Measurements from ENCODE around the gene EEF1A2.

The EEF1A2 gene

DNA sequence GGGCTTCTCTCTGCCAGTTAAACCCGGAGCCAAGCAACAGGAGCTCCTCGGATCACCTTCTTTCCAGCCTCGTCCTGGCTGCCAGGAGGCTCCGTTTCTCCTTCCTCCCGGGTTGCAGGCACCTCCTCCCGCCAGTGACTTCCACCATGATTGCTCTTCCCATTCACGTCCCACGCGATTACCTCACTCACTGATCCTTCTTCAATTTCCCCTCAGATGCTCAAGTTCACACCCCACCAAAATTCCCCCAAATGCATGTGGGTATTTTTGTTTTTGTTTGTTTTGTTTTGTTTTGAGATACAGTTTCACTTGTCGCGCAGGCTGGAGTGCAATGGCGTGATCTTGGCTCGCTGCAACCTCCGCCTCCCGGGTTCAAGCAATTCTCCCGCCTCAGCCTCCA, 51.6 kb downstream of the EEF1A2 start:
- DNase-seq, result no peak

DNA sequence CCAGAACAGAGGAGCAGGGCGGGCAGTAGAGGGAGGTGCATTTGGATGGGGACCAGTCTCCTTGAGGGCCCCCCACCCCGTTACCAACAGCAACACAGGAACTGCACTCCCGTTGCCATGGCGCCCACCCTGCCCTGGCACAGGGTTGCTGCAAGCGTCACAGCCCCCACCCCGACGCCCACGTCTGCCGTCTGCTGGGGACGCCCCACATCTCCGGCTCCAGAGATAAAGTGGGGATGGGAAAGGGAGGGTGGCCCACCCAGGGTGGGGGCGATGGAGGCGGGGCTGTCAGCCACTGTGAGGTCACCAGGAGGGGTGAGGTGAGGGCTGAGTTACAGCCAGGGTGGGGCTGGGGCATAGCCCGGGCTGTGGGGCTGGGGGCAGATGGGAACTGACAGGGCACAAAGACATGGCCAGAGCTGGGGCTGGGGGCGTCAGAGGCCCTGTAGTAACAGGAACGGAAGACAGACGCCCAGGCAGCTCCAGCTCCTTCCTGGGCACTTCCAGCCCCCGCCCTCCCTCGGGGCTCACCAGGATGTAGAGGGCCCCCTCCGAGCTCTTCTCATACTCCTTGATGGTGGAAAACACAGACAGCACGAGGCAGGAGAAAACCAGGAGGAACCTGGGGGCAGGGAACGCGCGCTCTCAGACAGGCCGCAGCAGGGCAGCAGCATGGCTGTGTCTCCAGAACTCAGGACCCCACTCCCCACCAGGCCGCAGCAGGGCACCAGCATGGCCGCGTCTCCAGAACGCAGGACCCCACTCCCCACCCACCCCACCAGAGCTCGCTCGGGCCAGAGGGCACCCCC, 52.5 kb downstream of the EEF1A2 start:
- no peak for DNase-seq

DNA sequence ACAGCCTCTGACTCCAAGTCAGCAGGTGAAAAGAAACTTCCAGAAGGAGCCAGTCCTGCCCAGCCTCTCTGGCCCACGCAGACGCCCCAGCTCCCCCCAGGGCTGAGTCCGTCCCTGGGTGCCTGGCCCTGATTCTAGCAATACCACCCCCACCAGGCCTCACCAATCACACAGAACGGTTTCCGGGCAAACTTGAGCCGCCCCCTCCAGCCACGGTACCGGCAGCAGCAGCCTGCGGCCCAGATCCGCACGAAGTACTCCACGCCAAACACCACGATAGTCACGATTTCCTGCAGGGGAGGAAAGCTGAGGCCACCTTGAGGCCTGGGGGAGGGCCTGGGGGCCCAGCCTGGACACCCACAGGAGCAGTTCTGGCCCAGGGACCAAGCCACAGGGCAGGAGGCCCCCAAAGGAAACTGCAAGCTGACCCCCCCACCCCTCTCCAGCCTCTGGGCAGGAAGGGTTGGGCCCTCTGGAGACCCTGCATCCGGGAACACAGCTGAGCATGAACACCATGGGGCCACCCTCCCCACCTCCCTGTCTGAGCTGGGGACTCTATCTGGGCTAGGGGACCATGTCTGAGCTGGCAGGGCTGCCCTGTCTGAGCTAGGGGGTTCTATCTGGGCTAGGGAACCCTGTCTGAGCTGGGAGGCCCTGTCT, 53.7 kb downstream of the EEF1A2 start:
- DNase-seq, result no peak

DNA sequence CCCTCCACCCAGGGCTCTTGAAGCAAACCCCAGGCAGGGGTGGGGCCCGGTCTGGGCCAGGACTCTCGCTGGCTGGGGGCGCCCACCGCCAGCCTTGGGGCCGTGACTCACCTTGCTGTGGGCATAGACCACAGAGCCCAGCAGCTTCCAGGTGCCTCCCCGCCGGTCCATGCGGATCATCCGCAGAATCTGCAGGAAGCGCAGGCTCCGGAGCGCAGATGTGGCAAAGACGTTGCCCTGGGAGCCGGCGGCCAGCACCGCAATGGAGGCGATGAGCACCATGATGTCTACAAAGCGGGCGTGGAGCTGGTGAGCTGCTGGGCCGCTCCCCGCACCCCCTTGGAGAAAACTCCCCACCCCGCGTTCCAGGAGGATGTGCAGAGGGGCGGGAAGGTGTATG, 54.3 kb downstream of the EEF1A2 start:
- DNase-seq, result no peak

DNA sequence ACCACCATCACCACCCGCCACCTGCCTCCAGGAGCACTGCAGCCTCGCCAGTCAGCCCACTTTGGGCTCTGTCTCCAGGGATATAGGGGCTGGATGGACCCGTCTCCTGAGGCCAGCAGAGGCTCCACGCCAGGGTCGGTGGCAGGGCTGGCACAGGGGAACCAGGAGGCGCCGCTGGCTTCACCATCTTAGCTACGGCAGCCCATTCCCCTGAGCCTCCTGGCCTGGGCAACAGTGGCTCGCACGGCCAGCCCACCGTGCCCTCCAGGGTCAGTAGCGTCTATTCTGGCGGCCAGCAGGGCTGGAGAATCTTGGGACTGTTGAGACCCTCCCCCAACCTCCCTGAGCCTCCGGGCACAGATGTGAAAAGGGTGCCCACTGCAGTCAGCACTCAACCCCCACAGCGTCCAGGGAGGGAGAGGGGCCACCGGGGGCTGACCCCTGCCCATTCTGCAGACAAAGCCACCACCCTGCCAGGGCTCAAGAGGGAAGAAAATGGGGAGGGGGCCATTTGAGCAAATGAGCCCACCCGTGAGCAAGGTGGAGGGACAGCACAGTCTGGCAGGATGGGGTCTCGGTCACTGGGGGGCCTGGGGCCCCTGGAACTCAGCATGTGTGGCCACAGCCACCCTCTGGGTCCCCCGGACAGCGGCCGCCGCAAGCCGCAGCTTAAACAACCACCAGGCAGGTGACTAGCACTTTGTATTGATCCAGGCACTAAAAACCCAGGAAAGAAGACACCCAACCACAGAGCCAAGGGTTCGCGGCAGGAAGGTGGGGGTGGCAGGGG, 55.1 kb downstream of the EEF1A2 start:
- no peak for DNase-seq

DNA sequence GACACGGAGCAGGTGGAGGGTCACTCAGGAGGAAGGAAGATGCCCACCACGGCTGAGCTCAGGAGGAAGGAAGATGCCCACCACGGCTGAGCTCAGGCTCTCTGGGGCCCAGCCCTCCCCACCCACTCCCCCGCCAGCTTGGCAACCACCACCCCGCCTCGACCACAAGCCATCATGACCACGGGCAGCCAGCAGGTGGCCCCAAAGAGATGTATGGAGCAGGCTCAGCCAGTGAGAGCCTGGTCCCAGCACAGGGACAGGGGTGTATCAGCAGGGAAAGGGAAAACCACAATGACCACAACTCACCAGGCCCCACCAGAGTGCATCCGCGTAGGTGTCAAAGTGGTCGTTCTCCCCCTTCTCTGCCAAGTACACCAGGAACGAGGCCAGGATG, 56.8 kb downstream of the EEF1A2 start:
- DNase-seq, result peak; percentile 68

DNA sequence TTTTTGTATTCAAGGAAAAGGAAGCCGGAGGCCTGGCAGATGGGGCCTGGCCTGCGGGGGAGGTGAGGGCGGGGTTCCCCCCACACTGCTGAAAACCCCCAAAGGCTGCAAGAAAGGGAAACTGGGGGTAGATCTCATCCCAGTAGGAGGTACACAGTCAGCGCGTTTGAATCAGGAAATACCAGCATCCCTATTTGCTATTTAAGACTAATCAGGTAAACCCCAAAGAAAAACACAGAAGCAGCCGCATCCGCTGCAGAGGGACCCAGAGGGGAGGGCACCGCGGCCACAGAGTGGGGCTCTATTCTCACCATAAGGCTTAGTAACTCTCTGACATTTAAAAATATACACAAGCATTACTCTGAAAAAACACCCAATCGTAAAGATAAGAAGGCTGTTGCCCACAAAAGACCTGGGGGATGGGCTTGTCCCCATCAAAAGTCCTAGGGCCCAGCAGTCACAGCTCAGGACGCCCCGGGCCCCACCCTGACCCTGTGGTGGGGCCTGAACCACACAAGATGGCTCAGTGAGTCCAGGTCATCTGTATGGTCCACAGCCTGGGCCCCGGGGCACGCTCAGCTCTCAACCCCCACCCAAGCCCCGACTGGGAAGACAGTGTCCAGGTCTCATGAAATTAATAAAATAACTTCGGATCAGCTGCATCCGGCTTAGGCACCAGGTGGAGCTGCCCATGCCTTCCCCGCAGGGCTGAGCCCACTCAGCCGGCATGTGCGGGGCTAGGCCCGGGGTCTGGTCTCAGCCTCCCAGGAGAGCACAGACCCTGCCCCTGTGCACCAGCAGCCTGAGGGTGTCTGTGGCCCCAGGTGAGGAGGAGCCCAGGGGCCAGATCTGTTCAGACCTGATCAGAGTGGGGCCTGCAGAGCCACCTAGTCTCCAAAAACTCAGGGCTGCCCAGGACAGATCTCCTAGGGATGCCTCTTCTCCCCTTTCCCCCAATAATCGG, 57.5 kb downstream of the EEF1A2 start:
- peak; percentile 48 for DNase-seq

DNA sequence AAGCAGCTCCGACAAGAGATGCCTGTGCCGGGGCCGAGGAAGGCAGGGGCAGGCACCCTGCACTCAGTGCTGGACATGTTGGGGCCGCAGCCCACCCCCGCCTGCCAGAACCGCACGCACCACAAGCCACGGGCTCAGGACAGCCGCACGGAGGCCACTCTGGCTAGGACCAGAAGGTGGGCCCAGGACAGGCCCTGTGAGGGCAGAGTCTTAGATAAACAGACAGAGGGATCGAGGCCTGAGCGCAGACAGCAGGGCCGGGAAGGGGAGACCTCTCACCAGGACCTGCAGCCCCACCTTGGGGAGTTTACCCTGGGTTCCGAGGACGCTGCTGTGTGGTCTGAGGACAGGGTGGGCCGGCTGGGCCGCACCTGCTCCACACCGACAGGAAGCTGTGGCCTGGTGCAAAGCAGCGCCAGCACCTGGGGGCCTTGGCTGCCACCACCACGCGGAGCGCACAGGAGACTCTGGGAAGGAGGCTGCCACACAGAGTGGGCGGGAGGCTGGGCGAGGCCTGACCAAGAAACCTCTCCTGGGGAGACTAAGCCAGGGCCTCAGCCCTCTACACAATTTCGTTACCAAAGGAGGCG, 58.4 kb downstream of the EEF1A2 start:
- no peak for DNase-seq

DNA sequence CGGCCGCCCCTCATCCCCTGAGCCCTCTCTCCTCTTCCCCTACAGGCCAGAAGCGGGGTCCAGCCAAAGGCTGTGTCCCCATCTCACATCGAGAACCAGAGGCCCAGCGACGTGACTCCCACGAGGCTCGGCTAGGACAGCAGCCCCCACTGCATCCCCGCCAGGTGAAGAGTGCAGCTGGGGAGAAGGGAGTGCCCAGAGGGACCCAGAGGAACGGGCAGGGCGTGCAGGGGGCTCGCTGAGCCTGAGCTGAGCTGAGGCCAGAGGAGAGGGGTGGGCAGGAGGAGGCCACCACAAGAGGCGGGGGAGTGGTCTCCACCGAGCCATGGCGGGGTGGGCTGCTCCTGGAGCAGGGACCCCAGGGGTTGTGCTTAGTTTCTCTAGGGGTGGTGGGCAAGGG, 59.0 kb downstream of the EEF1A2 start:
- no peak for DNase-seq

DNA sequence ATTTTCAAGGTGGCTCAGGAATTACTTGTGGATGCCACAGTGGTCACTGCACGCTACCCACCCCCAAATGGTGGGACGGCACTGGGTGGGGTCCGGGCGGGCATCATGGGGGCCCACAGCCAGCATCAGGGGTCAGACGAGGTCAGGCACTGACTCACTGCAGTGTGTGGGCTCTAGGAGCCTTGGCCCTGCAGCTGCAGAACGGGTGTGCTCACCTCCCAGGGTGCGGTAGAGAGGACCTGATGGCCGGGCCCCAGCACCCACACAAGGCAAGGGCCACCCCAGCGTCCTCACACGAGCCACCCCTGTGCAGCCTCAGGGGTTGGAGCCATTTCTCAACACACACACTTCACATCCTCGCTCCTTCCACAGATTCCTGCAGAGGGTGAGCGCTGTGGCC, 60.8 kb downstream of the EEF1A2 start:
- no peak for DNase-seq

Measured in CD4-positive, alpha-beta T cell treated with Interleukin-17A for 4 hours (primary cell).